Caco-2 (cell line): Measurements from ENCODE around the gene C16orf95. TPM values are rescaled to one million over a fixed set of nuclear protein-coding genes. Genes with fewer than 3 reads are reported as not detected.

ENCODE experiments used
- BruUV-seq: library from RNA; stranded (reverse); fragments of 400-500 nt; replicated peaks from 2 replicates; lab custom pipeline; 2021; lab: Mats Ljungman, UMichigan
- CTCF ChIA-PET: fragments of 300-600 bp; sonication (Branson Sonifier 250); formaldehyde crosslinking; loops from one replicate; lab custom pipeline; 2022; ENCODE audit warnings: antibody characterized with exemption; lab: Charles Lee
- POLR2A ChIA-PET: fragments of 300-600 bp; sonication (Branson Sonifier 250); formaldehyde crosslinking; loops from one replicate; lab custom pipeline; 2022; ENCODE audit warnings: antibody characterized with exemption; lab: Charles Lee
- DNase-seq, 2 experiments: peaks; one replicate each; pipeline versions ENCODE4 v3.0.0 to v3.0.0-alpha.2; 2020 to 2022
- H3K27me3 ChIP-seq: replicated peaks from 2 replicates; pipeline ENCODE4 v1.6.0; 2011; ENCODE audit warnings: low read length; ENCODE audit not compliant: control insufficient read depth, insufficient read depth
- H3K36me3 ChIP-seq: 2 replicates; pipeline ENCODE4 v1.5.1; 2011; ENCODE audit warnings: low read length; ENCODE audit not compliant: control insufficient read depth, insufficient read depth
- H3K4me1 ChIP-seq: fragments of 250-450 bp; sonication (Bioruptor Pico); 2 replicates; pipeline ENCODE4 v1.5.1; 2020; ENCODE audit warnings: mild to moderate bottlenecking
- H3K4me3 ChIP-seq: 2 replicates; pipeline ENCODE4 v1.5.1; 2011; ENCODE audit warnings: low read depth, mild to moderate bottlenecking, control low read depth, low read length
- H3K9me3 ChIP-seq: fragments of 250-450 bp; sonication (Bioruptor Pico); 2 replicates; pipeline ENCODE4 v1.5.1; 2020; ENCODE audit warnings: mild to moderate bottlenecking, moderate library complexity
- H3K27ac Mint-ChIP-seq: one replicate; pipeline ENCODE4 v1.8.0; 2022; ENCODE audit warnings: mixed read lengths; ENCODE audit not compliant: unreplicated experiment
- H3K27me3 Mint-ChIP-seq: one replicate; pipeline ENCODE4 v1.8.0; 2022; ENCODE audit warnings: mixed read lengths; ENCODE audit not compliant: insufficient read depth, unreplicated experiment
- H3K36me3 Mint-ChIP-seq: one replicate; pipeline ENCODE4 v1.8.0; 2022; ENCODE audit warnings: mild to moderate bottlenecking, mixed read lengths; ENCODE audit not compliant: insufficient read depth, unreplicated experiment
- H3K4me1 Mint-ChIP-seq: one replicate; pipeline ENCODE4 v1.8.0; 2022; ENCODE audit warnings: low read depth, mixed read lengths; ENCODE audit not compliant: unreplicated experiment
- H3K4me3 Mint-ChIP-seq: one replicate; pipeline ENCODE4 v1.8.0; 2022; ENCODE audit warnings: mild to moderate bottlenecking, moderate library complexity, mixed read lengths; ENCODE audit not compliant: unreplicated experiment
- H3K9me3 Mint-ChIP-seq: one replicate; pipeline ENCODE4 v1.8.0; 2022; ENCODE audit warnings: mixed read lengths; ENCODE audit not compliant: unreplicated experiment
- intact Hi-C: fragments of 100-400 bp; cut with micrococcal nuclease; formaldehyde crosslinking; loops from one replicate; pipeline ENCODE4 v1.10.0; 2022; ENCODE audit not compliant: unreplicated experiment
- total RNA-seq: library from RNA; stranded (reverse); gene quantifications from 2 replicates; pipeline ENCODE4 v1.2.3, GENCODE V29; 2022
- TF ChIP-seq, protein P1 (sequence below), 2 experiments: fragments of 200-600 bp in 1 of 2; IDR thresholded peaks; 1 replicate in 1 of 2; 2 replicates in 1 of 2; pipeline versions ENCODE4 v1.5.1 to v1.8.0; 2011 to 2022; ENCODE audit warnings: antibody characterized with exemption in 1 of 2, control low read depth in 1 of 2, inconsistent platforms in 1 of 2, low read depth in 1 of 2, low read length in 1 of 2, mild to moderate bottlenecking in 1 of 2, moderate library complexity in 1 of 2; ENCODE audit not compliant: insufficient read depth in 1 of 2, severe bottlenecking in 1 of 2, unreplicated experiment in 1 of 2

C16orf95 gene
- total RNA-seq, 1 experiment from 2014 or later, result 4.4 TPM

DNA sequence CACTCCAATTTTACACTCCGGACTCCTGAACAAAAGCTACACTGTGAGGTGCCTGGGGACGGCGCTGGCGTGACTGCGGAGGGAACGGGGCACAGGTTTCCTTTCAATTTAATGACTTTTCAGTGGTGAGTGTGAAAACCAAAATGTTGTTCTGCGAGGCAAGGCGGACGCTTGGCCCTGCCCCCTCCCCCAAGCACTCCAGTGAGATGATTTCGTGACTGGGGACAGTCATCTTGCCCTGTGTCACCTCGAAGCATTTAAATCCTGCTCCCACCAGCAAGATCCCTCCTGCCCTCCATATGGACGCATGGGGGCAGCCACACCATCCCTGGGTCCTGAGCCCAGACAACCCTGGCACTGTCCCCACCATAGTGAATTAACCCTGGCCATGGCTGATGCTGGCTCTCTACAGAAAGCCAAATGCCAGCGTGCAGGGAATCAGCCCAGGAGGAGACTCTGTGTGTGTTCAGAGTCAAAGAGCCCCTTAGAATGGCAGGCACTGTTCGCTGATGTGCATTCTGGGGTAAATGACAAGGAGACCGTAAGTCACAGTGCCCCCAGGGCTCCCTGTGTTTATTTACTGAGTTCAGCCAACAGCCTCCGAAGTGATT is 41.0 kb downstream of the C16orf95 start:
- CTCF ChIA-PET, result interaction anchor here (1.5 kb wide), 1 partner anchor 73 kb away, joined by 4 read pairs; no protein-coding TSS in a partner anchor
- H3K9me3 Mint-ChIP-seq, result no peaks in the 10 kb centered on the region

DNA sequence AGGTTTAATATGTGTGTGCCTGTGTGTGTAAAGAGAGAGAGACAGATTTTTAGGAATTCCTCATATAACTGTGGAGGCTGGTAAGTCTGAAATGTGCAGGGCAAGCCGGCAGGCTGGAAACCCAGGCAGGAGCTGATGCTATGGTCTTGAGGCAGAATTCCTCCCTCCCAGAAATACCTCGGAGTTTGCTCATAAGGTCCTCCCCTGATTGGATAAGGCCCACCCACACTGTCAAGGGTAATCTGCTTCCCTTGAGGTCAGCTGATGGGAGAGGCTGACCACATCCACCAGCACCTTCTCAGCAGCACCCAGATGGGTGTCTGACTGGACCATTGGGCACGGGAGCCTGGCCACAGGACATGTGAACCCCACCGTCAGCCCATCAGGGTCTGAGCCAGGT is 42.4 kb downstream of the C16orf95 start:
- Histone ChIP-seq H3K4me3 (no peak overlapping the region), H3K27me3 (no peaks in the 10 kb centered on the region; the same call in 1 of the 2 replicates), H3K4me1 (0 out of 2 replicates have a peak, but pooled peaks cover 4% of the 10 kb centered on the region), H3K9me3 (no peaks in the 10 kb centered on the region; the same call in 1 of the 2 replicates), H3K36me3 (no peaks in the 10 kb centered on the region)
- H3K4me1 Mint-ChIP-seq, result no peaks in the 10 kb centered on the region
- POLR2A ChIA-PET, result no interaction called here
- H3K9me3 Mint-ChIP-seq, result no peaks in the 10 kb centered on the region
- CTCF ChIA-PET, result no interaction called here
- no TSS peak for BruUV-seq
- H3K27ac Mint-ChIP-seq, result no peak overlapping the region
- H3K27me3 Mint-ChIP-seq, result peaks cover 13% of the 10 kb centered on the region
- intact Hi-C loops, result loop anchor here (10.0 kb wide), 1 partner anchor 210 kb away; no protein-coding TSS in a partner anchor
- H3K4me3 Mint-ChIP-seq, result no peak overlapping the region
- TF ChIP-seq, protein P1, sequence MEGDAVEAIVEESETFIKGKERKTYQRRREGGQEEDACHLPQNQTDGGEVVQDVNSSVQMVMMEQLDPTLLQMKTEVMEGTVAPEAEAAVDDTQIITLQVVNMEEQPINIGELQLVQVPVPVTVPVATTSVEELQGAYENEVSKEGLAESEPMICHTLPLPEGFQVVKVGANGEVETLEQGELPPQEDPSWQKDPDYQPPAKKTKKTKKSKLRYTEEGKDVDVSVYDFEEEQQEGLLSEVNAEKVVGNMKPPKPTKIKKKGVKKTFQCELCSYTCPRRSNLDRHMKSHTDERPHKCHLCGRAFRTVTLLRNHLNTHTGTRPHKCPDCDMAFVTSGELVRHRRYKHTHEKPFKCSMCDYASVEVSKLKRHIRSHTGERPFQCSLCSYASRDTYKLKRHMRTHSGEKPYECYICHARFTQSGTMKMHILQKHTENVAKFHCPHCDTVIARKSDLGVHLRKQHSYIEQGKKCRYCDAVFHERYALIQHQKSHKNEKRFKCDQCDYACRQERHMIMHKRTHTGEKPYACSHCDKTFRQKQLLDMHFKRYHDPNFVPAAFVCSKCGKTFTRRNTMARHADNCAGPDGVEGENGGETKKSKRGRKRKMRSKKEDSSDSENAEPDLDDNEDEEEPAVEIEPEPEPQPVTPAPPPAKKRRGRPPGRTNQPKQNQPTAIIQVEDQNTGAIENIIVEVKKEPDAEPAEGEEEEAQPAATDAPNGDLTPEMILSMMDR (IDR thresholded peaks at IDR 0.05; ENCODE audit: insufficient read depth in 1 of 2, low read depth in 1 of 2, low read length in 1 of 2, severe bottlenecking in 1 of 2, unreplicated experiment in 1 of 2), result no peak
- no peaks in the 10 kb centered on the region for H3K36me3 Mint-ChIP-seq
- DNase-seq, result no peak

More for the DNA sequence above, 41.0 kb downstream of the C16orf95 start:
- H3K36me3 Mint-ChIP-seq, result no peaks in the 10 kb centered on the region
- no peak overlapping the region for H3K27ac Mint-ChIP-seq
- no peak for DNase-seq
- no TSS peak for BruUV-seq
- no peaks in the 10 kb centered on the region for H3K36me3 ChIP-seq
- H3K4me3 ChIP-seq, result no peak overlapping the region
- no peak overlapping the region for H3K4me3 Mint-ChIP-seq
- 0 out of 2 replicates have a peak, but pooled peaks cover 4% of the 10 kb centered on the region for H3K4me1 ChIP-seq
- no peaks in the 10 kb centered on the region for H3K4me1 Mint-ChIP-seq
- intact Hi-C loops, result loop anchor here (10.0 kb wide), 1 partner anchor 211 kb away; no protein-coding TSS in a partner anchor
- H3K27me3 ChIP-seq, result no peaks in the 10 kb centered on the region; the same call in 1 of the 2 replicates
- TF ChIP-seq, protein P1 (IDR thresholded peaks at IDR 0.05; ENCODE audit: insufficient read depth in 1 of 2, low read depth in 1 of 2, low read length in 1 of 2, severe bottlenecking in 1 of 2, unreplicated experiment in 1 of 2), result no peak
- POLR2A ChIA-PET, result no interaction called here
- peaks cover 22% of the 10 kb centered on the region for H3K27me3 Mint-ChIP-seq
- no peaks in the 10 kb centered on the region for H3K9me3 ChIP-seq

DNA sequence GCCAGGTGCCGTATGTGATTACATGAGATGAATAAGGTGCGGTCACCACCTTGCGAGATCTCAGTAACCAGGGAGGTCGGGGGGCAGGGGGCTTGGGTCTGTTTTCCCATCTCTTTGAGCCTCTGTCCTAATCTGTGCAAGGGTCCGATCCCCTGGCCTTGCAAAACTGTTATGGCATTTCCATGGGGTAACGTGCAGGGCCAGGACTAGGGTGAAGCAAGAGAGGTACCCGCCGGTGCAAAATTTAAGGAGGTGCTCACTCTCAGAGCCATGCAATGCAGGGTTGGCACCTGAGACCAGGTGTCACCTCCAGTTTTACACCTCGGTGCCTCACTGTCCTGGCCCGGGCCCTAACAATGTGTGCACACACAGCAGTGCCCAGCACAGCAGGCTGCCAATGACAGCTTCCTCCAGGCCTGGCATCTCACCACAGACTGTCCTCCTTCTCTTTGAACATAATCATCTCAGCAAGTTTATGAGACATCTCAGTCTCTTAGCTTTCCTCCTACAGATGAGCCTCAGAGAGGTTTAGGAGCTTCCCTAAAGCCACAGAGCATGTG is 43.6 kb downstream of the C16orf95 start:
- peaks cover 6% of the 10 kb centered on the region for H3K27me3 Mint-ChIP-seq
- no peaks in the 10 kb centered on the region for H3K36me3 ChIP-seq
- ChIA-PET POLR2A (no interaction called here), CTCF (interaction anchor here (0.6 kb wide), 1 partner anchor 756 kb away, joined by 3 read pairs; no protein-coding TSS in a partner anchor)
- DNase-seq, result no peak
- H3K4me1 Mint-ChIP-seq, result no peaks in the 10 kb centered on the region
- no peak overlapping the region for H3K4me3 Mint-ChIP-seq
- BruUV-seq, result no TSS peak
- TF ChIP-seq, protein P1 (IDR thresholded peaks at IDR 0.05; ENCODE audit: insufficient read depth in 1 of 2, low read depth in 1 of 2, low read length in 1 of 2, severe bottlenecking in 1 of 2, unreplicated experiment in 1 of 2), result no peak
- no peak overlapping the region for H3K27ac Mint-ChIP-seq
- H3K4me1 ChIP-seq, result no peaks in the 10 kb centered on the region
- H3K9me3 Mint-ChIP-seq, result no peaks in the 10 kb centered on the region
- intact Hi-C loops, result loop anchor here (10.0 kb wide), 1 partner anchor 209 kb away; no protein-coding TSS in a partner anchor
- no peaks in the 10 kb centered on the region; the same call in 1 of the 2 replicates for H3K9me3 ChIP-seq
- H3K4me3 ChIP-seq, result no peak overlapping the region
- no peaks in the 10 kb centered on the region for H3K36me3 Mint-ChIP-seq
- no peaks in the 10 kb centered on the region for H3K27me3 ChIP-seq
